ENCODE measurements around the gene FASTKD2. TPM values are rescaled to one million over a fixed set of nuclear protein-coding genes. Genes with fewer than 3 reads are reported as not detected.

The FASTKD2 gene
- total RNA-seq, 1 donor from 2014 or later: 35.8 TPM

DNA sequence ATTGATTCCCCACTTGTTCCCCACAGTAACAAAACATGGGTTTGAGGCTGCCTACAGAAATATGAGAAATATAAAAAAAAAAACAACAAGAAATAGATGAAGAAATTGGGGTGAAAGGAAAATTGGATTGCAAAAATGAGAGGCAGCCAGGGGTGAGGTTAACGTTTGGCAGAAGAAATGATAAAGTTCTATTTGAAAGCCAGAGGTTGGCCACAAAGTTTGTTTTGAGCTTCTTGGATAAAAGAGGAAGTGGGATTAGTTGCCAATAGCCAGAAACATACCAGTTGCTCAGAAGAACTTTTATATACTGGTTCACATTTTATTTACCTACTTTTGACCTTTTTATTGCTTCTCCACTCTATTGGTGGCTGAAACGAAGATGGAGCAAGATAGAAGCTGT is 67.5 kb downstream of the FASTKD2 start:
- Histone ChIP-seq H3K27me3 (ENCODE audit: control insufficient read depth, insufficient read depth, low read length) (no peaks in the 10 kb centered on the region), H3K4me3 (ENCODE audit: low read depth, low read length) (no peak overlapping the region), H3K36me3 (ENCODE audit: control insufficient read depth, insufficient read depth, low read length) (no peaks in the 10 kb centered on the region)
- TF ChIP-seq, protein P1, sequence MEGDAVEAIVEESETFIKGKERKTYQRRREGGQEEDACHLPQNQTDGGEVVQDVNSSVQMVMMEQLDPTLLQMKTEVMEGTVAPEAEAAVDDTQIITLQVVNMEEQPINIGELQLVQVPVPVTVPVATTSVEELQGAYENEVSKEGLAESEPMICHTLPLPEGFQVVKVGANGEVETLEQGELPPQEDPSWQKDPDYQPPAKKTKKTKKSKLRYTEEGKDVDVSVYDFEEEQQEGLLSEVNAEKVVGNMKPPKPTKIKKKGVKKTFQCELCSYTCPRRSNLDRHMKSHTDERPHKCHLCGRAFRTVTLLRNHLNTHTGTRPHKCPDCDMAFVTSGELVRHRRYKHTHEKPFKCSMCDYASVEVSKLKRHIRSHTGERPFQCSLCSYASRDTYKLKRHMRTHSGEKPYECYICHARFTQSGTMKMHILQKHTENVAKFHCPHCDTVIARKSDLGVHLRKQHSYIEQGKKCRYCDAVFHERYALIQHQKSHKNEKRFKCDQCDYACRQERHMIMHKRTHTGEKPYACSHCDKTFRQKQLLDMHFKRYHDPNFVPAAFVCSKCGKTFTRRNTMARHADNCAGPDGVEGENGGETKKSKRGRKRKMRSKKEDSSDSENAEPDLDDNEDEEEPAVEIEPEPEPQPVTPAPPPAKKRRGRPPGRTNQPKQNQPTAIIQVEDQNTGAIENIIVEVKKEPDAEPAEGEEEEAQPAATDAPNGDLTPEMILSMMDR (IDR thresholded peaks at IDR 0.05; ENCODE audit: insufficient read depth, low read length, poor library complexity, severe bottlenecking): no peak
- DNase-seq (ENCODE audit: low read depth): no peak

DNA sequence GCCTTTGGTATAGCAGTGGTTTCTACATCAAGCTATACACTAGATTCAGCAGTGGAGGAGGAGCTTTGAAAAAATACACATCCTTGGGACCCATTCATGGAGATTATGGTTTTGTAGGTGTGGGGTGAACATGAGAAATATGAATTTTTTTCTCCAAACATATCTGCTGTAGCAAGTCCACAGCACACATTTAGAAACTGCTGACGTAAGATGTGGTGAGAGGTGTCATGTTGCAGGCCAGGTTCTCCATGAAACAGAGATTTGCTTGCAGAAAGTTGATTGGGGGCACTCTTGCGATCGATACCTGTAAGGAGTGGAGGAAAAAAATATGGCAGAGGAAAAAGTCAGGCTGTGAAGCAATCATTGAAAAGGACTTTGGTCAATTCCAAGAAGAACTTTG is 67.9 kb downstream of the FASTKD2 start:
- H3K4me3 ChIP-seq (ENCODE audit: low read depth, low read length): no peak overlapping the region
- H3K36me3 ChIP-seq (ENCODE audit: control insufficient read depth, insufficient read depth, low read length): no peaks in the 10 kb centered on the region
- no peak for DNase-seq (ENCODE audit: low read depth)
- TF ChIP-seq, protein P1 (IDR thresholded peaks at IDR 0.05; ENCODE audit: insufficient read depth, low read length, poor library complexity, severe bottlenecking): no peak
- H3K27me3 ChIP-seq (ENCODE audit: control insufficient read depth, insufficient read depth, low read length): no peaks in the 10 kb centered on the region

DNA sequence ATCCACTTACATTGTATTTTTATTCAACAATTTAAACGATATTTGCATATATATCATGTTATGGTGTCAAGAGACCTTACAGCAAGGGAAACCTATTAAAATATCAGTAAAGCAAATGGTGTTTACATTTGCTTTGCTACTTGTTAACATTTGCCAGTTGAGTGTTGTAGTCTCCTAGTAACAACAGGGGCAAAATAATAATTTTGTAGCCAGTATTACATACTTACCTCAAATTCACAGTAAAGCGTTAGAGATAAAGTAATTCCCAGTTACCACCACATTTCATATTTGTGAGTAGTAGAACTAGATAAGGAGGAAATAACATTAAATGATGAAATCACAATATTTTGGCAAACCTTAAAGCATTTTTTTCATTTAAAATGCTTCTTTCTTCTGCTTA is 71.3 kb downstream of the FASTKD2 start:
- Histone ChIP-seq H3K4me3 (ENCODE audit: low read depth, low read length) (no peak overlapping the region), H3K36me3 (ENCODE audit: control insufficient read depth, insufficient read depth, low read length) (no peaks in the 10 kb centered on the region), H3K27me3 (ENCODE audit: control insufficient read depth, insufficient read depth, low read length) (no peaks in the 10 kb centered on the region)
- TF ChIP-seq, protein P1 (IDR thresholded peaks at IDR 0.05; ENCODE audit: insufficient read depth, low read length, poor library complexity, severe bottlenecking): no peak
- DNase-seq (ENCODE audit: low read depth): no peak

DNA sequence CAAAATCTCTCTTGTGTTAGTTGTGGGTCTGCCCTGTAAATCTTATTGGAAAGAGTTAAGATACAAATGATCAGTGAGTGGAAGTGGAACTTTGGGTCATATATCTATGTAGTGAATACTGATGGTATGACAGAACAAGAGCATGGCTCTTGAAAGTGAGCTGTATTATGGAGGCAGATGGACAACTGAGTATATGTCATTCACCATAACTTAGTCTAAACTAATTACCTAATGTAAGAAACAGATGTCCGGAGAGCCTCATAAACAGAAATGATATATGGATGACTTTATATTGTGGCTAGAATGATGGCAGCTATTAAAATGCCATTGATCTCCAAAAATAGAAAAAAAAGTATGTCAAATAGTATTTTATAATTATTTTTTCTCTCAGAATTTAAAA is 72.4 kb downstream of the FASTKD2 start:
- H3K27me3 ChIP-seq (ENCODE audit: control insufficient read depth, insufficient read depth, low read length): no peaks in the 10 kb centered on the region

DNA sequence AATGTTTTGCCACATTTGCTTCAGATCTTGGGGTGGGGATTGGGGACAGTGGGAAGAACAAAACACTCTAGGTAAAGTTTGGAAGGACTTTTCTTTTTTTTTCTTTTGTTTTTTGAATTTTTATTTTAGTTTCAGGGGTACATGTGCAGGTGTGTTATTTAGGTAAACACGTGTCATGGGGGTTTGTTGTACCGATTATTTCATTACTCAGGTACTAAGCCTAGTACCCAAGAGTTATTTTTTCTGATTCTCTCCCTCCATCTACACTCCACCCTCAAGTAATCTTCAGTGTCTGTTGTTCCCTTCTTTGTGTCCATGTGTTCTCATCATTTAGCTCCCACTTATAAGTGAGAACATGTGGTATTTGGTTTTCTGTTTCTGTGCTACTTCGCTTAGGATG is 73.3 kb downstream of the FASTKD2 start:
- no peak for DNase-seq (ENCODE audit: low read depth)
- Histone ChIP-seq H3K36me3 (ENCODE audit: control insufficient read depth, insufficient read depth, low read length) (no peaks in the 10 kb centered on the region), H3K27me3 (ENCODE audit: control insufficient read depth, insufficient read depth, low read length) (no peaks in the 10 kb centered on the region), H3K4me3 (ENCODE audit: low read depth, low read length) (no peak overlapping the region)
- TF ChIP-seq, protein P1 (IDR thresholded peaks at IDR 0.05; ENCODE audit: insufficient read depth, low read length, poor library complexity, severe bottlenecking): no peak

More for the DNA sequence above, 72.4 kb downstream of the FASTKD2 start:
- DNase-seq (ENCODE audit: low read depth): no peak
- H3K36me3 ChIP-seq (ENCODE audit: control insufficient read depth, insufficient read depth, low read length): no peaks in the 10 kb centered on the region
- H3K4me3 ChIP-seq (ENCODE audit: low read depth, low read length): no peak overlapping the region
- TF ChIP-seq, protein P1 (IDR thresholded peaks at IDR 0.05; ENCODE audit: insufficient read depth, low read length, poor library complexity, severe bottlenecking): no peak

DNA sequence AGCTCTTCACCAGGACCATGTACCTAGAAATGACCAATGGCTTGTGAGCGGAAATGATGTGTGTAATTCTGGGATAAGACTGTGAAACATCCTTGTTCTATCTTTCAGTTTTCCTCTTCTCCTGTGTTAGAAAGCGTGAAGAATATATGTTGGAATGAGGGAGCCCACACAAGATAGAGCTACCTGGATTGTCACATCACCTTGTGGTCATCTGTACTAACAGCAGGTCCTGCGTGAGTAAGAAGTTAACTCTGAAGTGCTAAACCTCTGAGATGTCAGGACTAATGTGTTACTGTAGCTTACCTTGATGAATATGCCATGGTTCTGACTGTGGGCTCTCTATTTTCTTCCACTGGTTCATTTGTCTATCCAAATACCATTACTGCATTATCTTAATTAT is 75.6 kb downstream of the FASTKD2 start:
- no peaks in the 10 kb centered on the region for H3K36me3 ChIP-seq (ENCODE audit: control insufficient read depth, insufficient read depth, low read length)
- TF ChIP-seq, protein P1 (IDR thresholded peaks at IDR 0.05; ENCODE audit: insufficient read depth, low read length, poor library complexity, severe bottlenecking): no peak
- no peak for DNase-seq (ENCODE audit: low read depth)
- no peaks in the 10 kb centered on the region for H3K27me3 ChIP-seq (ENCODE audit: control insufficient read depth, insufficient read depth, low read length)
- no peak overlapping the region for H3K4me3 ChIP-seq (ENCODE audit: low read depth, low read length)

Measured in kidney epithelial cell (primary cell).